ENCODE data around the gene DPF3. TPM values are rescaled to one million over a fixed set of nuclear protein-coding genes. Genes with fewer than 3 reads are reported as not detected.

The DPF3 gene
- polyA plus RNA-seq, 2 of the 4 experiments (the other 2 are of a cell fraction), result 0.05 to 0.09 TPM

DNA sequence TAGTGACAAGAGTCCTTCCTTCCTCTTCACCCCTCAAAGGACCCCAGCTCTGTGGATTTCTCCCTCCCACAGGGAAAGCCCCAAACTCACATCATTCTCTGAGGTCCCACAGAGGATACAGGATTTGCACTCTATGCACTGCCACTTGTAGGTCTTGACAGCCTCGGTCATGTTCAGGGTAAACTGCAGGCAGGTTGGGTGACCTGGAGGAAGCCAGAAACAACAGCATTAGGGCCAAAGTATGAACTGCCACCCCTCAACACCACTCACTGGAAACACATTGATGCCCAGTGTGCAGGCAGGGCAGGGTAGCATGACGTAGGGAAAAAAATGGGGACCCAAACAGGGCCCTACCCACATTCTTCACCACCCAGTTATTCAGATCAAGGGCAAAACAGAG lies 264.4 kb downstream of the DPF3 start:
- POLR2A ChIA-PET, result no interaction called here
- ATAC-seq (no peak), DNase-seq (ENCODE audit: low read depth in 1 of 2, low spot score in 1 of 2) (no peak), FAIRE-seq (no peak)
- 51% methylated on average over 2 of the region's 2 CpGs for WGBS (ENCODE audit: missing lambda C conversion rate)
- Histone ChIP-seq H3K27ac (no peak overlapping the region), H3K4me2 (no peak overlapping the region), H3K9me3 (0 out of 3 replicates have a peak, but pooled peaks cover 4% of the 10 kb centered on the region), H3K4me3 (no peak overlapping the region), H3K4me1 (no peaks in the 10 kb centered on the region)
- TF ChIP-seq HDAC2 (IDR thresholded peaks at IDR 0.05), result no peak
- no peak for TF ChIP-seq RAD21 (conservative IDR thresholded peaks at IDR 0.05 in 1 of 2, IDR thresholded peaks at IDR 0.05 in 1 of 2)
- no peak for TF ChIP-seq EP300 (IDR thresholded peaks at IDR 0.05)
- TF ChIP-seq RFX5 (IDR thresholded peaks at IDR 0.05), result no peak
- no peak for TF ChIP-seq KDM1A (IDR thresholded peaks at IDR 0.05; ENCODE audit: low read depth)
- TF ChIP-seq CEBPB (IDR thresholded peaks at IDR 0.05), result no peak
- TF ChIP-seq POLR2AphosphoS2 (conservative IDR thresholded peaks at IDR 0.05; ENCODE audit: low read length), result no peak
- TF ChIP-seq, protein P1, sequence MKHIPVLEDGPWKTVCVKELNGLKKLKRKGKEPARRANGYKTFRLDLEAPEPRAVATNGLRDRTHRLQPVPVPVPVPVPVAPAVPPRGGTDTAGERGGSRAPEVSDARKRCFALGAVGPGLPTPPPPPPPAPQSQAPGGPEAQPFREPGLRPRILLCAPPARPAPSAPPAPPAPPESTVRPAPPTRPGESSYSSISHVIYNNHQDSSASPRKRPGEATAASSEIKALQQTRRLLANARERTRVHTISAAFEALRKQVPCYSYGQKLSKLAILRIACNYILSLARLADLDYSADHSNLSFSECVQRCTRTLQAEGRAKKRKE (CRISPR knock-in tag; IDR thresholded peaks at IDR 0.05; ENCODE audit: low read depth), result no peak
- TF ChIP-seq JUNB (IDR thresholded peaks at IDR 0.05), result no peak
- no peak for TF ChIP-seq HOXB13 (CRISPR knock-in tag; IDR thresholded peaks at IDR 0.05; ENCODE audit: low read depth)
- TF ChIP-seq GATA3 (IDR thresholded peaks at IDR 0.05; ENCODE audit: borderline replicate concordance), result no peak
- TF ChIP-seq MYC (IDR thresholded peaks at IDR 0.05; ENCODE audit: borderline replicate concordance, low read length), result no peak
- TF ChIP-seq RNF2 (IDR thresholded peaks at IDR 0.05; ENCODE audit: borderline replicate concordance, low read depth), result no peak
- TF ChIP-seq FOXS1 (CRISPR knock-in tag; IDR thresholded peaks at IDR 0.05), result no peak
- CTCF ChIA-PET, result no interaction called here

DNA sequence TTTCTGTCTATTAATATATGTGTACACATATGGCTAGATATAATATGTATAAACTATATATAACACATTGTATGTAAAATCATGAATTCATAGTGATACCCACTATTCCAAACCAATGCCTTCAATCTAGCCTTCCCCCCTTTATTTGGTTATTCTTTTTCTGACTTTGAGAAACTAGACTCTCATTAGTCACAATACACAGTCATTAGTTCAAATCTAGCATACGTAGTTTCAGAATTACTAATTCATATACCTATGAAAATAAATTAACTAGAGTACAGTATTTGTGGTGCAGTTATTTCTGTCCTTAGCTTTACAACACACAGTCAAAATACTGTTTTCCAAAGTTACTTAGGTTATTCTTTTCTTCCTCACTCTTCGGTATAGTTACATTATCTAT lies 268.2 kb downstream of the DPF3 start:
- TF ChIP-seq, protein P2, sequence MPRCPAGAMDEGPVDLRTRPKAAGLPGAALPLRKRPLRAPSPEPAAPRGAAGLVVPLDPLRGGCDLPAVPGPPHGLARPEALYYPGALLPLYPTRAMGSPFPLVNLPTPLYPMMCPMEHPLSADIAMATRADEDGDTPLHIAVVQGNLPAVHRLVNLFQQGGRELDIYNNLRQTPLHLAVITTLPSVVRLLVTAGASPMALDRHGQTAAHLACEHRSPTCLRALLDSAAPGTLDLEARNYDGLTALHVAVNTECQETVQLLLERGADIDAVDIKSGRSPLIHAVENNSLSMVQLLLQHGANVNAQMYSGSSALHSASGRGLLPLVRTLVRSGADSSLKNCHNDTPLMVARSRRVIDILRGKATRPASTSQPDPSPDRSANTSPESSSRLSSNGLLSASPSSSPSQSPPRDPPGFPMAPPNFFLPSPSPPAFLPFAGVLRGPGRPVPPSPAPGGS (IDR thresholded peaks at IDR 0.05), result no peak
- TF ChIP-seq FOSL2 (IDR thresholded peaks at IDR 0.05) (no peak), FOSL2 (CRISPR knock-in tag; IDR thresholded peaks at IDR 0.05) (no peak), NR3C1 (IDR thresholded peaks at IDR 0.05) (no peak), SMC3 (IDR thresholded peaks at IDR 0.05) (no peak), HOXB5 (CRISPR knock-in tag; IDR thresholded peaks at IDR 0.05) (no peak)
- Histone ChIP-seq H3K9me3 (peaks cover 10% of the 10 kb centered on the region; the same call in 1 of the 3 replicates), H3K4me2 (no peak overlapping the region), H3K4me1 (no peaks in the 10 kb centered on the region), H3K27ac (no peak overlapping the region), H3K4me3 (no peak overlapping the region)
- ChIA-PET CTCF (no interaction called here), POLR2A (no interaction called here)
- FAIRE-seq (no peak), DNase-seq (ENCODE audit: low read depth in 1 of 2, low spot score in 1 of 2) (no peak), ATAC-seq (no peak)
- WGBS (ENCODE audit: missing lambda C conversion rate), result 27% methylated on average over 2 of the region's 2 CpGs

DNA sequence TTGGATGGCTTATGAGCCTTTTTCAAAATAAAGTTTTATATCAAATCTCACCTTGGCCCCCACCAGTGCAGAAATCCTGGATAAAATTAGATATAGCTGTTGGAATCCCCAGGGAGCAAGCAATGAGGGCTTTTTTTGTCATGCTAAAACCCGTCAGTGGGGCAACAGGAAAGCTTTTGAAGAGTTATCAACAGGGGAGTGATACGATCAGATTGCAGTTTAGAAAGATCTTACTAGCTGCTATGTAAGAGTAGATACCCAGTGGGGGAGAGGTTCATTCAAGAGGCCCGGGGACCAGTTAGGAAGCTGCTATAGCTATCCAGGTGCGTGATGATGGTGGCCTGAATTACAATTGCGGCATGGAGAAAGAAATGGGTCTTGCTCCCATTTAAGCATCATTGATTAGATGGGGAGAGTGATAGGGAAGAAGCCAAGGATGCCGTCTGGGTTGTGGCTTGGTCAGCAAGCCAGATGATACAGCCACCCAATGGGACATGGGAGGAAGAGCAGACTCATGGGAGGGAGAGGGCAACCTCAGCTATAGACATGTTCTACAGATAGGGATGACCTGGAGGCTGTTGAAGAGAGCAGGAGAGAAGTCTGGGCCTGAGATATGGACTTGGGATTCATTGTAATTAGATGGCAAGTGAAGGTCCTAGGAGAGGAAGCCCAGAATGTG lies 272.4 kb downstream of the DPF3 start:
- ChIA-PET POLR2A (no interaction called here), CTCF (interaction anchor here (0.6 to 1.9 kb wide), 5 partner anchors 10 to 843 kb away, joined by 3 to 6 read pairs (median 3); no protein-coding TSS in a partner anchor)
- no peak overlapping the region for H3K27ac ChIP-seq
- H3K4me1 ChIP-seq, result no peaks in the 10 kb centered on the region
- peaks cover 6% of the 10 kb centered on the region; the same call in 1 of the 3 replicates for H3K9me3 ChIP-seq
- no peak for DNase-seq (ENCODE audit: low read depth in 1 of 2, low spot score in 1 of 2)
- H3K4me2 ChIP-seq, result no peak overlapping the region
- H3K4me3 ChIP-seq, result no peak overlapping the region
- WGBS (ENCODE audit: missing lambda C conversion rate), result 28% methylated on average over 6 of the region's 6 CpGs
- FAIRE-seq, result no peak
- ATAC-seq, result no peak
- TF ChIP-seq PHF8 (IDR thresholded peaks at IDR 0.05; ENCODE audit: borderline replicate concordance, low read depth), result no peak
- no peak for TF ChIP-seq RCOR1 (IDR thresholded peaks at IDR 0.05; ENCODE audit: low read depth, low read length)
- no peak for TF ChIP-seq HEYL (CRISPR knock-in tag; IDR thresholded peaks at IDR 0.05)
- TF ChIP-seq RARB (CRISPR knock-in tag; IDR thresholded peaks at IDR 0.05), result no peak
- no peak for TF ChIP-seq GATA3 (IDR thresholded peaks at IDR 0.05; ENCODE audit: borderline replicate concordance)
- TF ChIP-seq, protein P1 (CRISPR knock-in tag; IDR thresholded peaks at IDR 0.05; ENCODE audit: low read depth), result no peak
- TF ChIP-seq, protein P3, sequence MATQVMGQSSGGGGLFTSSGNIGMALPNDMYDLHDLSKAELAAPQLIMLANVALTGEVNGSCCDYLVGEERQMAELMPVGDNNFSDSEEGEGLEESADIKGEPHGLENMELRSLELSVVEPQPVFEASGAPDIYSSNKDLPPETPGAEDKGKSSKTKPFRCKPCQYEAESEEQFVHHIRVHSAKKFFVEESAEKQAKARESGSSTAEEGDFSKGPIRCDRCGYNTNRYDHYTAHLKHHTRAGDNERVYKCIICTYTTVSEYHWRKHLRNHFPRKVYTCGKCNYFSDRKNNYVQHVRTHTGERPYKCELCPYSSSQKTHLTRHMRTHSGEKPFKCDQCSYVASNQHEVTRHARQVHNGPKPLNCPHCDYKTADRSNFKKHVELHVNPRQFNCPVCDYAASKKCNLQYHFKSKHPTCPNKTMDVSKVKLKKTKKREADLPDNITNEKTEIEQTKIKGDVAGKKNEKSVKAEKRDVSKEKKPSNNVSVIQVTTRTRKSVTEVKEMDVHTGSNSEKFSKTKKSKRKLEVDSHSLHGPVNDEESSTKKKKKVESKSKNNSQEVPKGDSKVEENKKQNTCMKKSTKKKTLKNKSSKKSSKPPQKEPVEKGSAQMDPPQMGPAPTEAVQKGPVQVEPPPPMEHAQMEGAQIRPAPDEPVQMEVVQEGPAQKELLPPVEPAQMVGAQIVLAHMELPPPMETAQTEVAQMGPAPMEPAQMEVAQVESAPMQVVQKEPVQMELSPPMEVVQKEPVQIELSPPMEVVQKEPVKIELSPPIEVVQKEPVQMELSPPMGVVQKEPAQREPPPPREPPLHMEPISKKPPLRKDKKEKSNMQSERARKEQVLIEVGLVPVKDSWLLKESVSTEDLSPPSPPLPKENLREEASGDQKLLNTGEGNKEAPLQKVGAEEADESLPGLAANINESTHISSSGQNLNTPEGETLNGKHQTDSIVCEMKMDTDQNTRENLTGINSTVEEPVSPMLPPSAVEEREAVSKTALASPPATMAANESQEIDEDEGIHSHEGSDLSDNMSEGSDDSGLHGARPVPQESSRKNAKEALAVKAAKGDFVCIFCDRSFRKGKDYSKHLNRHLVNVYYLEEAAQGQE (IDR thresholded peaks at IDR 0.05), result no peak
- TF ChIP-seq, protein P4, sequence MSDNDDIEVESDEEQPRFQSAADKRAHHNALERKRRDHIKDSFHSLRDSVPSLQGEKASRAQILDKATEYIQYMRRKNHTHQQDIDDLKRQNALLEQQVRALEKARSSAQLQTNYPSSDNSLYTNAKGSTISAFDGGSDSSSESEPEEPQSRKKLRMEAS (IDR thresholded peaks at IDR 0.05), result no peak

All from A549 (cell line).